Astrocyte of the cerebellum (primary cell): ENCODE results near the gene ADSS1.

Experiments used
- DNase-seq: peaks from one replicate; pipeline ENCODE4 v3.0.0-alpha.2; 2011; ENCODE audit warnings: low read depth
- H3K4me3 ChIP-seq: 2 replicates; pipeline ENCODE4 v1.5.1; 2011; ENCODE audit warnings: mild to moderate bottlenecking, low read depth, low read length, moderate library complexity
- CTCF ChIP-seq: IDR thresholded peaks from 2 replicates; pipeline ENCODE4 v1.5.1; 2012; ENCODE audit warnings: low read length, low read depth, moderate library complexity, mild to moderate bottlenecking; ENCODE audit errors: missing control alignments
- in situ Hi-C: cut with HindIII; loops from 2 replicates; pipeline ENCODE4 v1.10.0; 2017; ENCODE audit warnings: low sequenced_read_pairs

The ADSS1 gene

DNA sequence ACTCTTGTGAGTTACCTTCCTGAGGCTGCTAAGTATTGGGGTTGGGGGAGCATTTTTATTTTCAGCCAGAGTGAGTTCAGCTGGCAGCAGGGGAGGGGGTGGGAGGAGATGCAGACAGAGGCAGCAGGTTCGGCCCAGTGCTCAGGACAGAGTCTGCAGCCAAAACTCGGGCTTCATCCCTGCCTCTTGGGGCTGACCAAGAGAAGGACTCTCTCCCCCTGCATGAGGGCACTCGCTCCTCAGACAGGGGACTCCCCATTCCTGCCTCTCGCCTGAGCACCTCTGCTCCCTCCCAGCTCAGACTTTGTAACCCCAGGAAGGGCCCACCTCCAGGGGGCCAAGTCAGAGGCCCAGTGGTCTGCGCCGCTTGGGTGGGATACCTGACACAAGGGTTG lies 72.7 kb downstream of the ADSS1 start:
- in situ Hi-C loops: no loop called here
- no peak for TF ChIP-seq CTCF
- no peak for DNase-seq
- H3K4me3 ChIP-seq: no peak overlapping the region
